Heart left ventricle (tissue), 13 donors: ENCODE results near the gene ACOT6.

Experiments used
- POLR2A ChIP-seq, 2 donors: fragments of 450-650 bp; IDR thresholded peaks; one replicate each; pipeline ENCODE4 v1.6.1; 2017; ENCODE audit warnings: antibody characterized with exemption in 2 of 2, mild to moderate bottlenecking in 2 of 2, moderate library complexity in 2 of 2
- TF ChIP-seq, protein P1 (sequence below), 12 donors: fragments of 200-600 bp; sonication (generic) in 4 of 12; IDR thresholded peaks; one replicate each; pipeline versions ENCODE4 v1.5.0 to v1.8.0; 2018 to 2022; ENCODE audit warnings: antibody characterized with exemption in 12 of 12, mild to moderate bottlenecking in 5 of 12
- donor health status: ischemic (EF 13 %, LVEDD 7.1; RV severe dilation, severe dysfunction).
- donor health status: DM: no; HTN: yes; CAD: no.
- donor health status: DM: no; HTN: no; CAD: no.
- donor health status: ischemic (EF 25% LVEDD 6.9; RV normal size, moderate dysfunction).
- donor health status: ischemic (EF 25% LVEDD 5.7; RV mildly dilated, moderate dysfunction).
- donor health status: ischemic (EF 35%, LVEDD 5.7; RV mildly dilated, moderate dysfunction).
- donor health status: nonischemic (EF 11% LVEDD 7.7; RV severe dilation, severe dysfunction).
- donor health status: DM: yes; HTN: yes; CAD: no.
- donor health status: PGD.
- donor health status: ischemic (EF 29% LVEDD 5.4; RV normal size, mild dysfunction).
- donor health status: nonischemic (EF 23%, LVEDD 6.1; RV moderate dilation, normal function).

DNA sequence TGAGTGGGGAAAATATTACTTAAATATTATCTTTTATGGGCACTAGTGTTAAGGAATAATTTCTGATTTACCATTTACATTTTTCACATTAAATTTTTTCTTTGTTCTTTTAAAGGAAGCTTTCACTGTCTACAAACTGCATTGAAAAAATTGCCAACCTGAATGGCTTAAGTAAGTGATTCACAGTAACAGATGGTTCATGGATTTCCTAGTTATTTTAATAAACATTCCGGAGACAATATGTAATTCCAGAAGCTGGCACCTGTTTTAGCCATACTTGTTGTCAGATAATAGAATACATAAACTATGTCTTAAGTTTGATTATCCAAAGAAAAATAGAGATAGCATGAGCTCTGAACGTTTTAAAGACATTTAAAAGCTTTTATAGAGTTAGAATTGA, 49.6 kb downstream of the ACOT6 start:
- no peak for TF ChIP-seq POLR2A (IDR thresholded peaks at IDR 0.05)
- TF ChIP-seq, protein P1, sequence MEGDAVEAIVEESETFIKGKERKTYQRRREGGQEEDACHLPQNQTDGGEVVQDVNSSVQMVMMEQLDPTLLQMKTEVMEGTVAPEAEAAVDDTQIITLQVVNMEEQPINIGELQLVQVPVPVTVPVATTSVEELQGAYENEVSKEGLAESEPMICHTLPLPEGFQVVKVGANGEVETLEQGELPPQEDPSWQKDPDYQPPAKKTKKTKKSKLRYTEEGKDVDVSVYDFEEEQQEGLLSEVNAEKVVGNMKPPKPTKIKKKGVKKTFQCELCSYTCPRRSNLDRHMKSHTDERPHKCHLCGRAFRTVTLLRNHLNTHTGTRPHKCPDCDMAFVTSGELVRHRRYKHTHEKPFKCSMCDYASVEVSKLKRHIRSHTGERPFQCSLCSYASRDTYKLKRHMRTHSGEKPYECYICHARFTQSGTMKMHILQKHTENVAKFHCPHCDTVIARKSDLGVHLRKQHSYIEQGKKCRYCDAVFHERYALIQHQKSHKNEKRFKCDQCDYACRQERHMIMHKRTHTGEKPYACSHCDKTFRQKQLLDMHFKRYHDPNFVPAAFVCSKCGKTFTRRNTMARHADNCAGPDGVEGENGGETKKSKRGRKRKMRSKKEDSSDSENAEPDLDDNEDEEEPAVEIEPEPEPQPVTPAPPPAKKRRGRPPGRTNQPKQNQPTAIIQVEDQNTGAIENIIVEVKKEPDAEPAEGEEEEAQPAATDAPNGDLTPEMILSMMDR (IDR thresholded peaks at IDR 0.05), result no peak
